ENCODE results near the gene RADIL. TPM values are rescaled to one million over a fixed set of nuclear protein-coding genes. Genes with fewer than 3 reads are reported as not detected.

RADIL gene
- polyA plus RNA-seq, 3 donors = not detected

DNA sequence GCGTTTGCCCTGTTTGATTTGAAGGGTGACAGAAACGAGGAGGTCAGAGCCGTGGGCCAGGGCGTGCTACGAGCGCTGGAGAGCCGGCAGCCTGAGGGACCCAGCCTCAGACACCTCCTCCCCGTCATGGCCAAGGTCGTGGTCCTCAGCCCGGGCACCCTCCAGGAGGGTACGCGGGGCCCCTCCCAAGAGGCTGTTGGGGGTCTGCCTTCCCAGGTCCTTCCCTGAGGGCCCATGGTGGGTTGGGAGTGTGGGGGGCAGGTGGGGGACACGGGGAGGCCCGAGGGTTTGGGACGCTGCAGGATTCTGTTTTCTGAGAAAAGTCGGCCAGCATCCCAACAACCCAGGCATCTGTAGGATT, 100.2 kb downstream of the RADIL start:
- H3K27me3 ChIP-seq (ENCODE audit: control insufficient read depth in 2 of 2, insufficient read depth in 2 of 2, low read length in 2 of 2) = no peaks in the 10 kb centered on the region
- no peak for DNase-seq
- peaks cover 76 to 88% of the 10 kb centered on the region in 2 donors for H3K36me3 ChIP-seq (replicated peaks in 1 of 2; ENCODE audit: control insufficient read depth in 1 of 2, insufficient read depth in 2 of 2, low read length in 2 of 2)
- peaks cover 39% of the 10 kb centered on the region for H3K79me2 ChIP-seq (ENCODE audit: insufficient read depth, low read length)
- Mint-ChIP-seq H3K9me3 (no peaks in the 10 kb centered on the region), H3K27ac (no peak overlapping the region), H3K36me3 (peaks cover 47 to 86% of the 10 kb centered on the region in 2 donors), H3K4me3 (no peak overlapping the region), H3K27me3 (ENCODE audit: low read depth in 3 of 3) (peaks cover 0 to 2% (median 0%) of the 10 kb centered on the region in 3 donors), H3K4me1 (peaks cover 3% of the 10 kb centered on the region)
- H4K20me1 ChIP-seq (ENCODE audit: insufficient read depth, low read length) = peaks cover 81% of the 10 kb centered on the region
- no peaks in the 10 kb centered on the region for H3K9me3 ChIP-seq (replicated peaks in 1 of 2; ENCODE audit: control insufficient read depth in 1 of 2, insufficient read depth in 1 of 2, low read length in 2 of 2)
- 97% methylated on average over 13 of the region's 16 CpGs for WGBS (ENCODE audit: insufficient coverage)
- no peak overlapping the region for H3K9ac ChIP-seq (ENCODE audit: insufficient read depth, low read length, poor library complexity, severe bottlenecking)
- H3K27ac ChIP-seq (ENCODE audit: low read depth in 1 of 2, low read length in 2 of 2) = no peak overlapping the region
- no peak overlapping the region for H3K4me3 ChIP-seq (replicated peaks in 1 of 3; ENCODE audit: low read depth in 2 of 3, low read length in 3 of 3)
- H3K4me1 ChIP-seq (ENCODE audit: control insufficient read depth in 1 of 2, insufficient read depth in 2 of 2, low read length in 2 of 2) = peaks cover 0 to 2% of the 10 kb centered on the region in 2 donors
- H3K4me2 ChIP-seq (replicated peaks; ENCODE audit: extremely low read depth, low read length, poor library complexity, severe bottlenecking) = no peak overlapping the region
- TF ChIP-seq, protein P1, sequence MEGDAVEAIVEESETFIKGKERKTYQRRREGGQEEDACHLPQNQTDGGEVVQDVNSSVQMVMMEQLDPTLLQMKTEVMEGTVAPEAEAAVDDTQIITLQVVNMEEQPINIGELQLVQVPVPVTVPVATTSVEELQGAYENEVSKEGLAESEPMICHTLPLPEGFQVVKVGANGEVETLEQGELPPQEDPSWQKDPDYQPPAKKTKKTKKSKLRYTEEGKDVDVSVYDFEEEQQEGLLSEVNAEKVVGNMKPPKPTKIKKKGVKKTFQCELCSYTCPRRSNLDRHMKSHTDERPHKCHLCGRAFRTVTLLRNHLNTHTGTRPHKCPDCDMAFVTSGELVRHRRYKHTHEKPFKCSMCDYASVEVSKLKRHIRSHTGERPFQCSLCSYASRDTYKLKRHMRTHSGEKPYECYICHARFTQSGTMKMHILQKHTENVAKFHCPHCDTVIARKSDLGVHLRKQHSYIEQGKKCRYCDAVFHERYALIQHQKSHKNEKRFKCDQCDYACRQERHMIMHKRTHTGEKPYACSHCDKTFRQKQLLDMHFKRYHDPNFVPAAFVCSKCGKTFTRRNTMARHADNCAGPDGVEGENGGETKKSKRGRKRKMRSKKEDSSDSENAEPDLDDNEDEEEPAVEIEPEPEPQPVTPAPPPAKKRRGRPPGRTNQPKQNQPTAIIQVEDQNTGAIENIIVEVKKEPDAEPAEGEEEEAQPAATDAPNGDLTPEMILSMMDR (IDR thresholded peaks at IDR 0.05) = no peak
- intact Hi-C loops (cut with micrococcal nuclease) = no loop called here
- H2AFZ ChIP-seq (ENCODE audit: insufficient read depth, low read depth, low read length, poor library complexity, severe bottlenecking) = no peak overlapping the region

DNA sequence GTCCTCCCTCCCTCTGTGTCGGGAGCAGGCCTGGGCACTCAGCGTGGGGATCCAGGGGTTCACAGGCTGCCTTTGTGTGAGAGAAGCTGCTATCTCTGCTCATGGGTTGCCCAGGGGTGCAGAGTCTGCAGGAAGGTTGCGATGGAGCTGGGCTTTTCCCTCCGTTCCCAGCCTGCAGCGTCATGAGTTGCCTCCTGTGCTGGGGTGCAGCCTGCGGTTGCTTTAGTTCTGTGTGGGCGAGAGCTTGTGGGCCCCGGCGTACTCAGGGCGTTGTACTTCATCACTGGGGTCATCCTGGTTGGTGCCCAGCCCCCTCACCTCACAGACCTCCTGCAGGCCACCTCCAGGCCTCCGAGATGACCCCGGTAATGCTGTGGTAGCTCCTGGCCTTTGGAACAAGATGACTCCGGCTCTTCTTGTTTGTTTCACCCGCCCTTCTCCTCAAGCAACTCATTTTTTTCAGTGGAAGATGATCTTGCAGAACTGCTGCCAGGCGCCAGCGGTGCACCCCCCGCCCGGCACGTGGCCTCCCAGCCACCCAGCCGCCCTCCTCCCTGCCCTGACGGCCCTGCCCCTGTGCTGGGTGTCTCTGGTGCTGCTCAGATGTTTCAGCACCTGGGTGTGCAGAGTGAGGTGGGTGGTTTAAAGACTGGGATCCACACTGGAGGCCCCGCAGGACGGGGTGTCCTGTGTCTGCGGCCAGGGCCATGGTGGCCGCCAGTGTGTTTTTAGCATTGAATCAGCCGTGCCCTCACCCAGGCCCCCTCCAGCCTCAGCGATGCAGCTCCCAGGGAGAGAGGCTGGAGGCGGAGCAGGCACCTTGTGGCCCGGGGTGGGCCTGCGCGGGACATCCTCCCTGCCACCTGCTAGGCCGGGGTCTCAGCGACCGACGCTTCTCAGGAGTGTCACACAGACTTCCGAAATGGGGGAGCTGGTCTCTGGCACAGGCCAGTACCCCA, 100.9 kb downstream of the RADIL start:
- H3K27ac Mint-ChIP-seq = no peak overlapping the region
- Histone ChIP-seq H3K79me2 (ENCODE audit: insufficient read depth, low read length) (peaks cover 46% of the 10 kb centered on the region), H3K36me3 (replicated peaks in 1 of 2; ENCODE audit: control insufficient read depth in 1 of 2, insufficient read depth in 2 of 2, low read length in 2 of 2) (peaks cover 69 to 88% of the 10 kb centered on the region in 2 donors), H3K4me1 (ENCODE audit: control insufficient read depth in 1 of 2, insufficient read depth in 2 of 2, low read length in 2 of 2) (peaks cover 0 to 5% of the 10 kb centered on the region in 2 donors), H2AFZ (ENCODE audit: insufficient read depth, low read depth, low read length, poor library complexity, severe bottlenecking) (no peak overlapping the region), H3K9ac (ENCODE audit: insufficient read depth, low read length, poor library complexity, severe bottlenecking) (no peak overlapping the region), H3K9me3 (replicated peaks in 1 of 2; ENCODE audit: control insufficient read depth in 1 of 2, insufficient read depth in 1 of 2, low read length in 2 of 2) (no peaks in the 10 kb centered on the region), H4K20me1 (ENCODE audit: insufficient read depth, low read length) (peaks cover 81% of the 10 kb centered on the region), H3K27ac (ENCODE audit: low read depth in 1 of 2, low read length in 2 of 2) (no peak overlapping the region), H3K4me3 (replicated peaks in 1 of 3; ENCODE audit: low read depth in 2 of 3, low read length in 3 of 3) (no peak overlapping the region), H3K27me3 (ENCODE audit: control insufficient read depth in 2 of 2, insufficient read depth in 2 of 2, low read length in 2 of 2) (no peaks in the 10 kb centered on the region), H3K4me2 (replicated peaks; ENCODE audit: extremely low read depth, low read length, poor library complexity, severe bottlenecking) (no peak overlapping the region)
- TF ChIP-seq, protein P1 (IDR thresholded peaks at IDR 0.05) = no peak
- H3K27me3 Mint-ChIP-seq (ENCODE audit: low read depth in 3 of 3) = peaks cover 0 to 2% (median 0%) of the 10 kb centered on the region in 3 donors
- intact Hi-C loops (cut with micrococcal nuclease) = no loop called here
- no peaks in the 10 kb centered on the region for H3K9me3 Mint-ChIP-seq
- peaks cover 48 to 86% of the 10 kb centered on the region in 2 donors for H3K36me3 Mint-ChIP-seq
- no peak overlapping the region for H3K4me3 Mint-ChIP-seq
- peaks cover 8% of the 10 kb centered on the region for H3K4me1 Mint-ChIP-seq
- DNase-seq = no peak
- 99% methylated on average over 20 of the region's 36 CpGs for WGBS (ENCODE audit: insufficient coverage)
